Measurements from ENCODE around the gene SPATC1L. TPM values are rescaled to one million over a fixed set of nuclear protein-coding genes. Genes with fewer than 3 reads are reported as not detected.

The SPATC1L gene
- total RNA-seq, 1 donor from 2014 or later: 58.7 TPM

- Mint-ChIP-seq H3K4me3 (ENCODE audit: unreplicated experiment) (no peak overlapping the region), H3K27ac (ENCODE audit: unreplicated experiment) (peak overlapping the region; percentile 68), H3K36me3 (ENCODE audit: unreplicated experiment) (peaks cover 4% of the 10 kb centered on the region), H3K9me3 (ENCODE audit: unreplicated experiment) (peaks cover 14% of the 10 kb centered on the region), H3K27me3 (ENCODE audit: unreplicated experiment) (peaks cover 14% of the 10 kb centered on the region), H3K4me1 (ENCODE audit: low read depth, unreplicated experiment) (peaks cover 16% of the 10 kb centered on the region)
- no peak for TF ChIP-seq CTCF (IDR thresholded peaks at IDR 0.05; ENCODE audit: partially characterized antibody, unreplicated experiment)
- no peak for DNase-seq
Measured at GRCh38 chr21:46211786-46212720, 27.8 kb upstream of the SPATC1L start.

GRCh38 chr21:46211376-46211775 lies 27.1 kb upstream of the SPATC1L start:
- Mint-ChIP-seq H3K4me1 (ENCODE audit: low read depth, unreplicated experiment) (peaks cover 16% of the 10 kb centered on the region), H3K36me3 (ENCODE audit: unreplicated experiment) (peaks cover 4% of the 10 kb centered on the region), H3K27me3 (ENCODE audit: unreplicated experiment) (peaks cover 14% of the 10 kb centered on the region), H3K27ac (ENCODE audit: unreplicated experiment) (peak overlapping the region; percentile 68), H3K9me3 (ENCODE audit: unreplicated experiment) (peaks cover 14% of the 10 kb centered on the region), H3K4me3 (ENCODE audit: unreplicated experiment) (no peak overlapping the region)
- TF ChIP-seq CTCF (IDR thresholded peaks at IDR 0.05; ENCODE audit: partially characterized antibody, unreplicated experiment): no peak
- DNase-seq: no peak

- H3K27ac Mint-ChIP-seq (ENCODE audit: unreplicated experiment): no peak overlapping the region
- peaks cover 14% of the 10 kb centered on the region for H3K27me3 Mint-ChIP-seq (ENCODE audit: unreplicated experiment)
- TF ChIP-seq CTCF (IDR thresholded peaks at IDR 0.05; ENCODE audit: partially characterized antibody, unreplicated experiment): no peak
- peaks cover 20% of the 10 kb centered on the region for H3K4me1 Mint-ChIP-seq (ENCODE audit: low read depth, unreplicated experiment)
- H3K36me3 Mint-ChIP-seq (ENCODE audit: unreplicated experiment): peaks cover 4% of the 10 kb centered on the region
- H3K9me3 Mint-ChIP-seq (ENCODE audit: unreplicated experiment): peaks cover 14% of the 10 kb centered on the region
- no peak overlapping the region for H3K4me3 Mint-ChIP-seq (ENCODE audit: unreplicated experiment)
- no peak for DNase-seq
Measured at GRCh38 chr21:46210378-46211136, 26.3 kb upstream of the SPATC1L start.

GRCh38 chr21:46208761-46209721 lies 24.8 kb upstream of the SPATC1L start:
- Mint-ChIP-seq H3K9me3 (ENCODE audit: unreplicated experiment) (peaks cover 16% of the 10 kb centered on the region), H3K36me3 (ENCODE audit: unreplicated experiment) (peaks cover 4% of the 10 kb centered on the region), H3K4me1 (ENCODE audit: low read depth, unreplicated experiment) (peaks cover 23% of the 10 kb centered on the region), H3K27me3 (ENCODE audit: unreplicated experiment) (peaks cover 9% of the 10 kb centered on the region), H3K27ac (ENCODE audit: unreplicated experiment) (no peak overlapping the region), H3K4me3 (ENCODE audit: unreplicated experiment) (no peak overlapping the region)
- no peak for DNase-seq
- TF ChIP-seq CTCF (IDR thresholded peaks at IDR 0.05; ENCODE audit: partially characterized antibody, unreplicated experiment): no peak

All from glutamatergic neuron (in vitro differentiated cells).